Keratinocyte (primary cell): Measurements from ENCODE around the gene NLGN3. TPM values are rescaled to one million over a fixed set of nuclear protein-coding genes. Genes with fewer than 3 reads are reported as not detected.

Experiments
- DNase-seq: peaks from one replicate; pipeline ENCODE4 v3.0.0-alpha.2; 2011; ENCODE audit warnings: low read depth, missing footprints, low spot score
- FAIRE-seq: peaks from 2 replicates; lab custom pipeline; 2011; peaks lifted over from hg19 to GRCh38; lab: Jason Lieb, UNC
- H2AFZ ChIP-seq: 2 replicates; pipeline ENCODE4 v1.6.0; 2012; ENCODE audit warnings: low read length, control low read depth, inconsistent platforms; ENCODE audit not compliant: control insufficient read depth
- H3K27ac ChIP-seq: 2 replicates; pipeline ENCODE4 v1.5.1; 2011; ENCODE audit warnings: low read length; ENCODE audit not compliant: control insufficient read depth, insufficient read depth
- H3K27me3 ChIP-seq: 3 replicates; pipeline ENCODE4 v1.6.0; 2011; ENCODE audit warnings: low read length; ENCODE audit not compliant: control insufficient read depth, insufficient read depth; ENCODE audit errors: extremely low read depth
- H3K36me3 ChIP-seq, 2 experiments: 2 replicates in 1 of 2; 3 replicates in 1 of 2; pipeline ENCODE4 v1.5.1; 2011; ENCODE audit warnings: low read length in 2 of 2, mild to moderate bottlenecking in 1 of 2; ENCODE audit not compliant: control insufficient read depth in 2 of 2, insufficient read depth in 2 of 2; ENCODE audit errors: extremely low read depth in 1 of 2
- H3K4me1 ChIP-seq: 3 replicates; pipeline ENCODE4 v1.5.1; 2011; ENCODE audit warnings: low read length; ENCODE audit not compliant: control insufficient read depth, insufficient read depth; ENCODE audit errors: extremely low read depth
- H3K4me2 ChIP-seq: 3 replicates; pipeline ENCODE4 v1.6.0; 2011; ENCODE audit warnings: low read depth, low read length; ENCODE audit not compliant: control insufficient read depth, insufficient read depth; ENCODE audit errors: extremely low read depth
- H3K4me3 ChIP-seq, 3 experiments: fragments of 200-600 bp in 1 of 3; sonication (generic) in 1 of 3; 2 replicates in 2 of 3; 3 replicates in 1 of 3; pipeline ENCODE4 v1.5.1; 2011 to 2016; ENCODE audit warnings: low read length in 3 of 3, mild to moderate bottlenecking in 3 of 3, control low read depth in 2 of 3, inconsistent platforms in 1 of 3, low read depth in 1 of 3, mixed read lengths in 1 of 3, mixed run types in 1 of 3, moderate library complexity in 1 of 3; ENCODE audit not compliant: control insufficient read depth in 2 of 3, insufficient read depth in 2 of 3; ENCODE audit errors: extremely low read depth in 1 of 3
- H3K79me2 ChIP-seq: 2 replicates; pipeline ENCODE4 v1.6.0; 2012; ENCODE audit warnings: low read length; ENCODE audit not compliant: control insufficient read depth, insufficient read depth
- H3K9ac ChIP-seq: 3 replicates; pipeline ENCODE4 v1.6.0; 2011; ENCODE audit warnings: low read length; ENCODE audit not compliant: control insufficient read depth, insufficient read depth; ENCODE audit errors: extremely low read depth
- H3K9me1 ChIP-seq: 3 replicates; pipeline ENCODE4 v1.6.0; 2011; ENCODE audit warnings: low read length; ENCODE audit not compliant: control insufficient read depth, insufficient read depth; ENCODE audit errors: extremely low read depth
- H3K9me3 ChIP-seq: 2 replicates; pipeline ENCODE4 v1.5.1; 2012; ENCODE audit warnings: low read depth, low read length; ENCODE audit not compliant: control insufficient read depth
- H4K20me1 ChIP-seq: 3 replicates; pipeline ENCODE4 v1.6.0; 2011; ENCODE audit warnings: low read length; ENCODE audit not compliant: control insufficient read depth, insufficient read depth; ENCODE audit errors: extremely low read depth
- EZH2 ChIP-seq: IDR thresholded peaks from one replicate; pipeline ENCODE4 v1.6.1; 2012; ENCODE audit warnings: inconsistent platforms, mild to moderate bottlenecking, low read length, moderate library complexity
- dilution Hi-C: fragments of 300-500 bp; cut with MboI; formaldehyde crosslinking; loops from one replicate; pipeline ENCODE4 v1.7.0; 2020; ENCODE audit warnings: low sequenced_read_pairs; ENCODE audit not compliant: extremely low pct_ligation_motif_present
- polyA plus RNA-seq, 5 experiments: library from polyadenylated mRNA; depleted of rRNA in 3 of 5; stranded (reverse) in 3 of 5; stranded (forward) in 1 of 5; unstranded in 1 of 5; fragments of >200 nt; gene quantifications; 1 replicate in 1 of 5; 2 replicates in 3 of 5; 3 replicates in 1 of 5; pipeline versions ENCODE4 v1.2.1 to v1.2.3, GENCODE V29; 2011 to 2012; ENCODE audit warnings: missing spikeins in 2 of 5, low read depth in 1 of 5, low replicate concordance in 1 of 5
- TF ChIP-seq, protein P1 (sequence below), 3 experiments: IDR thresholded peaks in 1 of 3; conservative IDR thresholded peaks in 1 of 3; optimal IDR thresholded peaks in 1 of 3; 2 replicates in 2 of 3; 3 replicates in 1 of 3; pipeline versions ENCODE3 to v1.5.1; 2011; ENCODE audit warnings: low read length in 3 of 3, mild to moderate bottlenecking in 3 of 3, moderate library complexity in 2 of 3, control low read depth in 1 of 3, inconsistent platforms in 1 of 3; ENCODE audit not compliant: insufficient read depth in 2 of 3; ENCODE audit errors: extremely low read depth in 1 of 3

Gene NLGN3
- polyA plus RNA-seq, 1 donor (not counting 4 experiments of a cell fraction or from before 2014, with no cell fraction given) = 0.05 TPM

DNA sequence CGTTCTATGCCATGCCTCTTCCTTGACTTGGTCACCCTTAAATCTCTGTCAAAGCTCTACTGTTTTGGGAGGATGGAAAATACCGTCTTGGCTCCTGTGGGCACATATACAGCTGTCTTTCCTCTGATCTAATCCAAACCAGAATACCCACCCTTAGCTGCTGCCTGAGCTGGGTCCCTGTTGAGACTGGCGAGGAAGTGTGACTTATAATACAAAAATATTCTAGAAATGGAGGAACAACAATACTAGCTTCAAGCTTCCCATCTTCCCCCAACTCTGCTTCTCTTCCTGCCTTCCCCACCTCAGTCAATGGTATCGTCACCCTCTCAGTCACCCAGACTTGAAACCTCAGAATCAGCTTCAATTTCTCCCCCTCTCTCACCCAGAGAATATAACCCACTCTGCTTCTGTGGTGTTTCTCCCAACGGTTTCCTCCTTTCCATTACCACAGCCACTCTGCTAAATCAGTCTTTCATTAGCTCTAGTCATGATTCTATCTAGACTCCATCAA is 32.7 kb upstream of the NLGN3 start:
- H2AFZ ChIP-seq = no peak overlapping the region

DNA sequence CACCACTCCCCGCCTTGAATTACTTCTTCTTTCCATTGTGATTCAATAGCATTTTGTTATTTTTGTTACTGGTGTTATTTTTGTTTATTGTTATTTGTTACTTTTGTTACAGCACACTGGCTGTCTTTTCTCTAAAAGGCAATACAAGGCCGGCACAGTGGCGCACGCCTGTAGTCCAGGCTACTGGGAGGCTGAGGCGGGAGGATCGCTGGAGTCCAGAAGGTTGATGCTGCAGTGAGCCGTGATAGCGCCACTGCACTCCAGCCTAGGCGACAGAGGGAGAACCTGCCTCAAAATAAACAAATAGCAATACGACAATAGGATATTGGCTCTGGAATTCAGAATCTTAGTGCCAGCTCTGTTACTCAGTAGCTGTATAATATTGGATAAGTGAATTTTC is 27.3 kb upstream of the NLGN3 start:
- FAIRE-seq = no peak

More for the DNA sequence above, 32.7 kb upstream of the NLGN3 start:
- H3K79me2 ChIP-seq = no peaks in the 10 kb centered on the region
- dilution Hi-C loops = no loop called here
- H3K9me1 ChIP-seq = no peaks in the 10 kb centered on the region
- H3K9ac ChIP-seq = no peak overlapping the region
- H3K4me3 ChIP-seq = no peak overlapping the region
- H3K36me3 ChIP-seq = no peaks in the 10 kb centered on the region
- no peaks in the 10 kb centered on the region for H3K4me1 ChIP-seq
- no peak overlapping the region for H3K4me2 ChIP-seq
- no peaks in the 10 kb centered on the region for H3K27me3 ChIP-seq
- DNase-seq (no peak), FAIRE-seq (no peak)
- TF ChIP-seq EZH2 = no peak
- TF ChIP-seq, protein P1, sequence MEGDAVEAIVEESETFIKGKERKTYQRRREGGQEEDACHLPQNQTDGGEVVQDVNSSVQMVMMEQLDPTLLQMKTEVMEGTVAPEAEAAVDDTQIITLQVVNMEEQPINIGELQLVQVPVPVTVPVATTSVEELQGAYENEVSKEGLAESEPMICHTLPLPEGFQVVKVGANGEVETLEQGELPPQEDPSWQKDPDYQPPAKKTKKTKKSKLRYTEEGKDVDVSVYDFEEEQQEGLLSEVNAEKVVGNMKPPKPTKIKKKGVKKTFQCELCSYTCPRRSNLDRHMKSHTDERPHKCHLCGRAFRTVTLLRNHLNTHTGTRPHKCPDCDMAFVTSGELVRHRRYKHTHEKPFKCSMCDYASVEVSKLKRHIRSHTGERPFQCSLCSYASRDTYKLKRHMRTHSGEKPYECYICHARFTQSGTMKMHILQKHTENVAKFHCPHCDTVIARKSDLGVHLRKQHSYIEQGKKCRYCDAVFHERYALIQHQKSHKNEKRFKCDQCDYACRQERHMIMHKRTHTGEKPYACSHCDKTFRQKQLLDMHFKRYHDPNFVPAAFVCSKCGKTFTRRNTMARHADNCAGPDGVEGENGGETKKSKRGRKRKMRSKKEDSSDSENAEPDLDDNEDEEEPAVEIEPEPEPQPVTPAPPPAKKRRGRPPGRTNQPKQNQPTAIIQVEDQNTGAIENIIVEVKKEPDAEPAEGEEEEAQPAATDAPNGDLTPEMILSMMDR (optimal IDR thresholded peaks at IDR 0.05 in 1 of 3, IDR thresholded peaks at IDR 0.05 in 1 of 3, conservative IDR thresholded peaks at IDR 0.05 in 1 of 3; ENCODE audit: extremely low read depth in 1 of 3, insufficient read depth in 2 of 3, low read length in 3 of 3) = no peak
- H3K27ac ChIP-seq = no peak overlapping the region
- H4K20me1 ChIP-seq = no peaks in the 10 kb centered on the region
- H3K9me3 ChIP-seq = no peaks in the 10 kb centered on the region

More for the DNA sequence above, 27.3 kb upstream of the NLGN3 start:
- H3K9me3 ChIP-seq = no peaks in the 10 kb centered on the region
- H3K4me2 ChIP-seq = peak overlapping the region; percentile 14
- H3K9ac ChIP-seq = no peak overlapping the region
- dilution Hi-C loops = no loop called here
- H3K27me3 ChIP-seq = no peaks in the 10 kb centered on the region
- H3K79me2 ChIP-seq = no peaks in the 10 kb centered on the region
- TF ChIP-seq, protein P1 (optimal IDR thresholded peaks at IDR 0.05 in 1 of 3, IDR thresholded peaks at IDR 0.05 in 1 of 3, conservative IDR thresholded peaks at IDR 0.05 in 1 of 3; ENCODE audit: extremely low read depth in 1 of 3, insufficient read depth in 2 of 3, low read length in 3 of 3) = no peak
- no peak for TF ChIP-seq EZH2
- peaks cover 6 to 7% of the 10 kb centered on the region in 2 experiments for H3K36me3 ChIP-seq
- DNase-seq = no peak
- no peak overlapping the region for H3K27ac ChIP-seq
- H4K20me1 ChIP-seq = no peaks in the 10 kb centered on the region
- H3K4me1 ChIP-seq = peaks cover 10% of the 10 kb centered on the region
- H2AFZ ChIP-seq = peak overlapping the region; percentile 10
- H3K9me1 ChIP-seq = no peaks in the 10 kb centered on the region
- no peak overlapping the region for H3K4me3 ChIP-seq
